HepG2 (cell line): ENCODE data around the gene NFATC2. TPM values are rescaled to one million over a fixed set of nuclear protein-coding genes. Genes with fewer than 3 reads are reported as not detected.

Experiments used
- AHR ChIP-seq: IDR thresholded peaks from 2 replicates; pipeline ENCODE4 v1.6.1; 2018; ENCODE audit warnings: missing genetic modification reagents, missing compliant biosample characterization
- BRD4 ChIP-seq: sonication (generic); formaldehyde crosslinking; IDR thresholded peaks from 2 replicates; pipeline ENCODE4 v1.4.0; 2020; ENCODE audit warnings: missing genetic modification reagents
- CCDC6 ChIP-seq: sonication (generic); formaldehyde crosslinking; IDR thresholded peaks from 2 replicates; pipeline ENCODE4 v1.8.1; 2022; ENCODE audit warnings: mild to moderate bottlenecking, missing genetic modification reagents, moderate library complexity
- EED ChIP-seq: sonication (generic); formaldehyde crosslinking; IDR thresholded peaks from 2 replicates; pipeline ENCODE4 v1.5.0; 2020; ENCODE audit warnings: mild to moderate bottlenecking, missing genetic modification reagents
- EHMT2 ChIP-seq: fragments of 200-600 bp; sonication (generic); IDR thresholded peaks from 2 replicates; pipeline ENCODE4 v1.7.0; 2017; ENCODE audit warnings: antibody characterized with exemption, low read depth, low read length, borderline replicate concordance
- JUN ChIP-seq: sonication (generic); formaldehyde crosslinking; IDR thresholded peaks from 2 replicates; pipeline ENCODE4 v1.4.0; 2020; ENCODE audit warnings: mild to moderate bottlenecking, missing genetic modification reagents
- KLF16 ChIP-seq, 2 experiments: sonication (generic) in 1 of 2; formaldehyde crosslinking in 1 of 2; IDR thresholded peaks; 2 replicates each; pipeline versions ENCODE4 v1.6.1 to v1.8.0; 2016 to 2023; ENCODE audit warnings: missing genetic modification reagents in 2 of 2, missing compliant biosample characterization in 1 of 2
- MBD4 ChIP-seq: IDR thresholded peaks from 2 replicates; pipeline ENCODE4 v1.6.1; 2012; ENCODE audit warnings: low read length, inconsistent platforms, borderline replicate concordance
- MTF2 ChIP-seq: sonication (generic); formaldehyde crosslinking; IDR thresholded peaks from 2 replicates; pipeline ENCODE4 v1.5.0; 2020; ENCODE audit warnings: missing genetic modification reagents, borderline replicate concordance
- NCOR1 ChIP-seq: fragments of 200-600 bp; sonication (generic); IDR thresholded peaks from 2 replicates; pipeline ENCODE4 v1.7.0; 2017; ENCODE audit warnings: antibody characterized with exemption, low read length, borderline replicate concordance
- SIX4 ChIP-seq: sonication (generic); formaldehyde crosslinking; IDR thresholded peaks from 2 replicates; pipeline ENCODE4 v1.4.0; 2020; ENCODE audit warnings: missing genetic modification reagents
- STAT6 ChIP-seq: sonication (generic); formaldehyde crosslinking; IDR thresholded peaks from 2 replicates; pipeline ENCODE4 v1.4.0; 2020; ENCODE audit warnings: missing genetic modification reagents, mild to moderate bottlenecking, borderline replicate concordance
- TIGD3 ChIP-seq: sonication (generic); formaldehyde crosslinking; IDR thresholded peaks from 2 replicates; pipeline ENCODE4 v1.5.1; 2020; ENCODE audit warnings: mild to moderate bottlenecking, missing genetic modification reagents, borderline replicate concordance
- ZNF101 ChIP-seq: sonication (generic); formaldehyde crosslinking; IDR thresholded peaks from 2 replicates; pipeline ENCODE4 v1.4.0; 2020; ENCODE audit warnings: mild to moderate bottlenecking, low read depth, missing genetic modification reagents, borderline replicate concordance
- ZNF138 ChIP-seq: sonication (generic); formaldehyde crosslinking; IDR thresholded peaks from 2 replicates; pipeline ENCODE4 v1.5.0; 2020; ENCODE audit warnings: mild to moderate bottlenecking, low read depth, missing genetic modification reagents
- ZNF142 ChIP-seq: sonication (generic); formaldehyde crosslinking; IDR thresholded peaks from 2 replicates; pipeline ENCODE4 v1.4.0; 2020; ENCODE audit warnings: missing genetic modification reagents
- ZNF329 ChIP-seq: sonication (generic); formaldehyde crosslinking; IDR thresholded peaks from 2 replicates; pipeline ENCODE4 v1.9.0; 2021; ENCODE audit warnings: low read depth, mild to moderate bottlenecking, missing genetic modification reagents
- ZNF564 ChIP-seq: sonication (generic); formaldehyde crosslinking; IDR thresholded peaks from 2 replicates; pipeline ENCODE4 v1.8.1; 2023; ENCODE audit warnings: mild to moderate bottlenecking, missing genetic modification reagents
- polyA plus RNA-seq, 8 experiments: library from polyadenylated mRNA; depleted of rRNA in 3 of 8; stranded (reverse) in 7 of 8; unstranded in 1 of 8; fragments of >200 nt; fragmentation: Illumina TruSeq in 4 of 8; extraction: Trizol in 4 of 8; gene quantifications; 2 replicates each; pipeline versions ENCODE4 v1.2.1 to v1.2.3, GENCODE V29; 2011 to 2016; ENCODE audit warnings: low read depth in 4 of 8, missing spikeins in 1 of 8, mixed read lengths in 1 of 8; ENCODE audit not compliant: insufficient read depth in 1 of 8
- total RNA-seq, 5 experiments: library from RNA; depleted of rRNA; stranded (reverse); fragments of >200 nt; fragmentation: Illumina TruSeq; extraction: Trizol; gene quantifications; 2 replicates each; pipeline ENCODE4 v1.2.3, GENCODE V29; 2016; ENCODE audit warnings: low read depth in 1 of 5

Gene NFATC2
- total and polyA plus RNA-seq, 2 of the 13 experiments (the other 11 are each of a cell fraction or from before 2014, with no cell fraction given), result 1.9 to 3.3 TPM

GRCh38 chr20:51541189-51542032, 1.1 kb downstream of the NFATC2 start (continued):
- TF ChIP-seq ZNF142 (no peak), BRD4 (CRISPR knock-in tag) (peak; percentile 14; the same call in 1 of the 2 replicates), ZNF138 (CRISPR knock-in tag) (no peak; the same call in 1 of the 2 replicates), MTF2 (no peak), NCOR1 (peak; percentile 80), ZNF101 (no peak), MBD4 (no peak), TIGD3 (no peak), AHR (no peak), CCDC6 (CRISPR knock-in tag) (peak; percentile 80), ZNF329 (no peak), KLF16 (CRISPR knock-in tag; IDR thresholded peaks at IDR 0.05) (peak in 1 of 2 experiments; percentile 12; a peak in 1 of 4 replicates), EED (CRISPR knock-in tag) (0 out of 2 replicates have a peak, but pooled peaks have one; percentile 30), JUN (CRISPR knock-in tag) (peak; percentile 31; the same call in 1 of the 2 replicates), ZNF564 (CRISPR knock-in tag) (0 out of 2 replicates have a peak, but pooled peaks have one; percentile 35), STAT6 (CRISPR knock-in tag) (peak; percentile 66; the same call in 1 of the 2 replicates), EHMT2 (no peak; the same call in 1 of the 2 replicates), SIX4 (no peak; the same call in 1 of the 2 replicates)
